ENCODE results near the gene ZCCHC24. TPM values are rescaled to one million over a fixed set of nuclear protein-coding genes. Genes with fewer than 3 reads are reported as not detected.

The ZCCHC24 gene
- 1 to 10 TPM; 2.8 to 4.0 (median 3.6) TPM for total RNA-seq
- 1.7 TPM for total RNA-seq (2013)

- H3K4me3 ChIP-seq (ENCODE audit: low read length) = peak within 1 kb of the TSS; percentile 43
- no peaks in the 10 kb centered on the region for H3K36me3 ChIP-seq (ENCODE audit: control insufficient read depth, insufficient read depth, low read length)
- intact Hi-C loops (cut with micrococcal nuclease) = loop anchor here (2.0 to 5.0 kb wide), 2 partner anchors 97 to 1143 kb away; no protein-coding TSS in a partner anchor
- Mint-ChIP-seq H3K4me3 (peak within 1 kb of the TSS; percentile 91), H3K9me3 (no peaks in the 10 kb centered on the region), H3K27me3 (ENCODE audit: low read depth in 2 of 2) (peaks cover 0 to 3% of the 10 kb centered on the region in 2 donors), H3K4me1 (peaks cover 28 to 33% of the 10 kb centered on the region in 2 donors), H3K27ac (peak within 1 kb of the TSS; percentile 68 to 86), H3K36me3 (no peaks in the 10 kb centered on the region)
- WGBS (ENCODE audit: insufficient coverage) = under 1% methylated on average over 94 of the region's 95 CpGs
- peak; percentile 89 to 96 (median 90) for ATAC-seq
- peak within 1 kb of the TSS; percentile 12 for H3K27ac ChIP-seq (ENCODE audit: low read length)
- H3K27me3 ChIP-seq (ENCODE audit: control insufficient read depth, insufficient read depth, low read length) = no peaks in the 10 kb centered on the region
- peak; percentile 90 to 97 for DNase-seq
- TF ChIP-seq CTCF (IDR thresholded peaks at IDR 0.05) = no peak
- no peaks in the 10 kb centered on the region for H3K9me3 ChIP-seq (ENCODE audit: control insufficient read depth, insufficient read depth, low read length)
- peaks cover 34% of the 10 kb centered on the region for H3K4me1 ChIP-seq (ENCODE audit: control insufficient read depth, insufficient read depth, low read length)
Measured at GRCh38 chr10:79445161-79445976, at the start of gene ZCCHC24. Gene ZCCHC24 (minus strand): TSS chr10:79445624. CDS start chr10:79445440, 184 bp downstream.

DNA sequence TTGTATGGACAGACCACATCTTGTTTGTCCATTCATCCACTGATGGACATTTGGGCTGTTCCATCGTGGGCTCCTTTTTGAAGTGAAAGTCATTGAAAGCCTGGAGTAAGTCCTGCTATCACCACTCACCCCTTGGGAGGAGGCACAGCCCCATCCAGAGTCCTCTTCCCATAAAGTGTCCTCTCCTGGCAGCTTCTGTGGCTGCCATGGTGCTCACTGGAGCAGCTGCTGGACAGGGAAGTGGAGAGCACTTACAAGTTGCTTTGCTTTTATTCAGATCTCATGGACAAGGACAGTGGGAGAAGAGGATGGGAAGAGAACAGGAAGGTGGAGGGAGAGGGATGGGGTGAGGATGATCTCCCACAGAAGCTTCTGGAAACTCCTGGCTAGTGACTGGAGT is 48.4 kb upstream of the ZCCHC24 start:
- no peak overlapping the region for H3K27ac ChIP-seq (ENCODE audit: low read length)
- DNase-seq (no peak), ATAC-seq (no peak)
- no peak for TF ChIP-seq CTCF (IDR thresholded peaks at IDR 0.05)
- no peaks in the 10 kb centered on the region for H3K9me3 ChIP-seq (ENCODE audit: control insufficient read depth, insufficient read depth, low read length)
- H3K27ac Mint-ChIP-seq = no peak overlapping the region
- intact Hi-C loops (cut with micrococcal nuclease) = no loop called here
- no peaks in the 10 kb centered on the region for H3K36me3 ChIP-seq (ENCODE audit: control insufficient read depth, insufficient read depth, low read length)
- H3K27me3 ChIP-seq (ENCODE audit: control insufficient read depth, insufficient read depth, low read length) = no peaks in the 10 kb centered on the region
- no peak overlapping the region for H3K4me3 ChIP-seq (ENCODE audit: low read length)
- 82% methylated on average over 1 of the region's 1 CpG for WGBS (ENCODE audit: insufficient coverage)
- H3K9me3 Mint-ChIP-seq = no peaks in the 10 kb centered on the region
- no peaks in the 10 kb centered on the region for H3K36me3 Mint-ChIP-seq
- H3K4me1 Mint-ChIP-seq = peaks cover 0 to 6% of the 10 kb centered on the region in 2 donors
- no peaks in the 10 kb centered on the region for H3K4me1 ChIP-seq (ENCODE audit: control insufficient read depth, insufficient read depth, low read length)
- H3K4me3 Mint-ChIP-seq = no peak overlapping the region
- H3K27me3 Mint-ChIP-seq (ENCODE audit: low read depth in 2 of 2) = peaks cover 12 to 16% of the 10 kb centered on the region in 2 donors

- Mint-ChIP-seq H3K9me3 (no peaks in the 10 kb centered on the region), H3K27ac (no peak overlapping the region), H3K4me3 (no peak overlapping the region), H3K4me1 (peaks cover 0 to 6% of the 10 kb centered on the region in 2 donors), H3K27me3 (ENCODE audit: low read depth in 2 of 2) (peaks cover 7 to 10% of the 10 kb centered on the region in 2 donors), H3K36me3 (no peaks in the 10 kb centered on the region)
- 58% methylated on average over 3 of the region's 3 CpGs for WGBS (ENCODE audit: insufficient coverage)
- no peaks in the 10 kb centered on the region for H3K4me1 ChIP-seq (ENCODE audit: control insufficient read depth, insufficient read depth, low read length)
- H3K27ac ChIP-seq (ENCODE audit: low read length) = no peak overlapping the region
- H3K36me3 ChIP-seq (ENCODE audit: control insufficient read depth, insufficient read depth, low read length) = no peaks in the 10 kb centered on the region
- no peak overlapping the region for H3K4me3 ChIP-seq (ENCODE audit: low read length)
- TF ChIP-seq CTCF (IDR thresholded peaks at IDR 0.05) = no peak
- DNase-seq = no peak
- intact Hi-C loops (cut with micrococcal nuclease) = no loop called here
- H3K9me3 ChIP-seq (ENCODE audit: control insufficient read depth, insufficient read depth, low read length) = no peaks in the 10 kb centered on the region
- no peak for ATAC-seq
- no peaks in the 10 kb centered on the region for H3K27me3 ChIP-seq (ENCODE audit: control insufficient read depth, insufficient read depth, low read length)
Measured at GRCh38 chr10:79492839-79493238, 47.4 kb upstream of the ZCCHC24 start.

Measured in natural killer cell (primary cell).